ENCODE measurements around the gene HSP90B1.

The HSP90B1 gene

DNA sequence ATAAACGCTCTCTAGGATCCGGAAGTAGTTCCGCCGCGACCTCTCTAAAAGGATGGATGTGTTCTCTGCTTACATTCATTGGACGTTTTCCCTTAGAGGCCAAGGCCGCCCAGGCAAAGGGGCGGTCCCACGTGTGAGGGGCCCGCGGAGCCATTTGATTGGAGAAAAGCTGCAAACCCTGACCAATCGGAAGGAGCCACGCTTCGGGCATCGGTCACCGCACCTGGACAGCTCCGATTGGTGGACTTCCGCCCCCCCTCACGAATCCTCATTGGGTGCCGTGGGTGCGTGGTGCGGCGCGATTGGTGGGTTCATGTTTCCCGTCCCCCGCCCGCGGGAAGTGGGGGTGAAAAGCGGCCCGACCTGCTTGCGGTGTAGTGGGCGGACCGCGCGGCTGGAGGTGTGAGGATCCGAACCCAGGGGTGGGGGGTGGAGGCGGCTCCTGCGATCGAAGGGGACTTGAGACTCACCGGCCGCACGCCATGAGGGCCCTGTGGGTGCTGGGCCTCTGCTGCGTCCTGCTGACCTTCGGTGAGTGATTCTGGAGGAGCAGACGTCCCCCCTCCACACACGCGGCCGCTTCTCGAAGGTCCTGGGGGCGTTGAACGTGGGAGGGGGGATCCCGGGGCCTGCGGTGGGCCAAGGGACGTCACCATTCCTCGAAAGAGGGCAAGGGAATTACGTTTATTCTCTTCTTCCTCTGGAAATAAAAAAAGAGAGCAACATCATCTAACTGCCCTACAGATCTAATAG lies at the start of gene HSP90B1:
Gene HSP90B1 (plus strand): TSS at position 377 of the 753 bp plus-strand sequence. CDS start 106 bp downstream, at position 483.
- peak; percentile 100 for DNase-seq (ENCODE audit: low read depth)

DNA sequence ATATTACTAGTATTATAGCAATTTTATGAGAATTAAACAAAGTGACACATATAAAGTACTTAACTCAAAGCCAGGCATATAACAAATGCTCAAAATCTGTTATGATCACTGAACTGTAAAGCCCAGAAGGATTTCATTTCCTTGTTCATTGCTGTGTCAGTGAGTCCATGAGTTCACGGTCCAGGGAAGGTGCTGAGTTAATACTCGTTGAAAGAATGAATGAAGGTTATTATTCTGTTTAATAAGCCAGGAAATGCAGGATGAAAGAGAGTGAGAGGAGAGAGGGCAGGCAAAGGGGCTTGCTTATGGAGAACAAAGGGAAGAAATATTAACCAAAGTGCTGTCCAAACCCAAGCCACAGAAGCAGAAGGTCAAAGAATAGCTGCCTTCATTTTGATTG lies 48.9 kb upstream of the HSP90B1 start:
- DNase-seq (ENCODE audit: low read depth): no peak

- no peak for DNase-seq (ENCODE audit: low read depth)
These were observed 47.2 kb upstream of the HSP90B1 start for GRCh38 chr12:103882861-103883596.

GRCh38 chr12:103883908-103884307 lies 46.3 kb upstream of the HSP90B1 start:
- no peak for DNase-seq (ENCODE audit: low read depth)

DNA sequence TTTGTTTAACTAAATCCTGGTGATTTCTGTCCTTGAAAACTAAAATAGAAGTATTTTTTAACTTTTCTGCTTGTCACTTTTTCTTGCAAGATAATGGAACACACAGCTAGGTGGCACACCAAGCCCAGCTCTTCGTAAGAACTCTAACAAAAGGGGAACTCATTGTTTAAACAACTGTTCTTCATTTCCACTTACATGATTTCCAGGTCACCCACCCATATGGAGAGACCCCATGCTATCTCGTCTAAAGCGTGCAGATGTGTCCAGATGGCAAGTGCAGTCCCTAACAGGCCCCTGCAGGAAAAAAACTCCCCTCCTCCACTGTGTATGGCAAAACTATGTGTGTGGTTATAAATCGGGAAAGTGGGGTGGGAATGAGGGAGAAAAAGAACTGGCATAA lies 45.9 kb upstream of the HSP90B1 start:
- DNase-seq (ENCODE audit: low read depth): peak; percentile 29

GRCh38 chr12:103886195-103886797 lies 43.9 kb upstream of the HSP90B1 start:
- no peak for DNase-seq (ENCODE audit: low read depth)

- DNase-seq (ENCODE audit: low read depth): no peak
These were observed 42.5 kb upstream of the HSP90B1 start for GRCh38 chr12:103887738-103888137.

DNA sequence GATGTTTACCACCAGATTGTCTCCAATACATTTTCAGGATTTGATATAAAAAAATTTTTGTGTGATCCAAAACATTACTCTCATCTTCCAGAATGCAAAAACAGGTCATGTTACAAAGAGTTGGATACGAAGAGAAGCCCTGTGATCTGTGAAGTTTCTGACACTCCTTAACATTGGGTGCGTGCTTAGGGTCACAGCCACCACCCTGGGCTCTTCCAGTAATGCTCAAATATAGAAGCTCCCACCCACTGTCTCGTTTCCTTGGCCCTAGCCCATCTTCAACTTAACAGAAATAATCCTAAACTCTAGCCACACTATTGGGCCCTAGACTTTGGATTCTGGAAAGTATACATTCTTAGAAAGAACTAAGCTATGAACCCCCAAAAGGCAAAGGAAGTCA lies 32.9 kb upstream of the HSP90B1 start:
- no peak for DNase-seq (ENCODE audit: low read depth)

- DNase-seq (ENCODE audit: low read depth): no peak
These were observed 28.6 kb upstream of the HSP90B1 start for GRCh38 chr12:103901518-103902173.

GRCh38 chr12:103903993-103904392 lies 26.2 kb upstream of the HSP90B1 start:
- DNase-seq (ENCODE audit: low read depth): no peak

GRCh38 chr12:103905730-103906349 lies 24.4 kb upstream of the HSP90B1 start:
- DNase-seq (ENCODE audit: low read depth): no peak

- DNase-seq (ENCODE audit: low read depth): no peak
These were observed 22.0 kb upstream of the HSP90B1 start for GRCh38 chr12:103908246-103908541.

- DNase-seq (ENCODE audit: low read depth): no peak
These were observed 21.3 kb upstream of the HSP90B1 start for GRCh38 chr12:103908877-103909276.

- DNase-seq (ENCODE audit: low read depth): no peak
These were observed 20.4 kb upstream of the HSP90B1 start for GRCh38 chr12:103909811-103910210.

DNA sequence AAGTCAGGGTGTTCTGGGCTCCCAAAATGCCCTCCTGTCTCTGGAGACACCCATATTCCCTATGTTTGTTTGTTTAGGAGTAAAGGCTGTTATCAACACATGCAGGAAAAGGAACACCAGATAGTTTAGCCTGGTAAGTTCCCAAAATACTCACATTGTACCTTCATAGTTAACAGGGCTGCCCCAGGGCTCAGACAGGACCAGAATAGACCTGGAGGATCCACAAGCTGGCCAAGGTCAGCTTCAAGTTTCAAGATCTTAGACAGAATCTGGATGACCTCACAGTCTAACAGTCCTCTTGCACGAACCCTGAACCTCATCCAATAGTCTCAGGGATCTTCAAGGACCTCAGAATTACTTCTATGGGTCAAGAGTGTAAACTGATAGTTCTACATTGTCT lies 18.1 kb upstream of the HSP90B1 start:
- DNase-seq (ENCODE audit: low read depth): no peak

GRCh38 chr12:103913100-103913499 lies 17.1 kb upstream of the HSP90B1 start:
- DNase-seq (ENCODE audit: low read depth): no peak

DNA sequence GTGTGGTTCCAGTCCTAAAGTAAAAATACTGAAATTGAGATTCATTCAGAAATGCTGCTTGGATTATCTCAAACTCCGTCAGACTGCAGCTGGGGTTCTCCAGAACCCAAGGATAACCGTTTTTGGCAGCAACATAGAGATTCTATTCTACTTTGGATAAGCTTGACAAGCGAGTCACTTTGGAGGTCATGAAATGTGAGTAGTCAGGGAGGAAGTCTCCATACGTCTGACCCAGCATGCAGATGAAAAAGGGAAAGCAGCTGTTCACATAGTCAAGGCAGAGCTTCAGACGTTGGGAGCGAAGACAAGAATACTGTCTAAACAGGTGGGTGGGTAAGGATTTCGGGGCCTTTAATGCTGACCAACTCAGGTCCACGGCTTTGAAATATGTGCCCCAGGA lies 14.9 kb upstream of the HSP90B1 start:
- DNase-seq (ENCODE audit: low read depth): no peak

DNA sequence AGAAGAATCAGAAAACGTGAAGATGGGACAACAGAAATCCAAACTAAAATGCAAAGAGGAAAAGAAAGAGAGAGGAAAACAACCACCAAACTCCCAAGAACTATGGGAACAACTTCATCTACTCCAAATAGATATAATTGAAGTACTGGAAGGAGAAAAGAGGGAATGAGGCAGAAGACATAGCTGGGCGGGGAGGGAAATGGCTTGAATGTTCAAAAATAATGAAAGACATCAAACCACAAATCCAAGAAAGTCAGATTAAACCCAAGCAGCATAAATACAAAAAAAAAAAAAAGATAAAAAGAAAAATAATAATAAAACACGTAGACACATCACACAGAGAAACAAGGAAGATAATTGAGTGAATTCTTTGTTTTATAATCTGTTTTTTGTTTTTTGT lies 12.3 kb upstream of the HSP90B1 start:
- DNase-seq (ENCODE audit: low read depth): no peak

DNA sequence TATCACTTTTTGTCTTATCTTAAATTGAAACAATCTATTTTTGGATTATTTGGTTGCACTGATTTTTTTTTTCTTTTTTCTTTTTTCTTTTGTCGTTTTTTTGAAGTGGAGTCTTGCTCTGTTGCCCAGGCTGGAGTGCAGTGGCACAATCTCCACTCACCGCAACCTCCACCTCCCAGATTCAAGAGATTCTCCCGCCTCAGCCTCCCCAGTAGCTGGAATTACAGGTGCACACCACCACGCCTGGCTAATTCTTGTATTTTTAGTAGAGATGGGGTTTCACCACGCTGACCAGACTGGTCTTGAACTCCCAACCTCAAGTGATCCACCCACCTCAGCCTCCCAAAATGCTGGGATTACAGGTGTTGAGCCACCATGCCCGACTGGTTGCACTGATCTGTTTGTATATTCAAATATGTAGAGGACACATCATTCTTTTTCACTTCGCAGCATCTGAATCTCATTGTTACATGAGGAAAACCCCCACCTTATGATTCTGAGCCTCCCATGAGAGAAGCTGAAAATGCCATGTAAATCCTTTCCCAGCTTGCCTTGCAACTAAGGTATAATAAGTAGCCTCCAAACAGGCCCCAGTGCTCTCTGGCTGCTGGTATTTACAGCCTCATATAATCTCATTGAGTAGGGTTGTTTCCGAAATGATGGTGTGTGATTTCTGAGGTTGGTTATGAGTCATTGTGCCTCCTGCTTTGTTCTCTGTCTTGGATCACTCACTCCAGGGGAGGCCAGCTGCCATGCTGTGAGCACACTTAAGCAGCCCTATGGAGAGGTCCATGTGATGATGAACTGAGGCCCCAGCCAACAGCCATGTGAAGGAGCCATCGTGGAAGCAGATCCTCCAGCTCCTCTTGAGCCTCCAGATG lies 5.2 kb upstream of the HSP90B1 start:
- peak; percentile 14 for DNase-seq (ENCODE audit: low read depth)

- peak; percentile 9 for DNase-seq (ENCODE audit: low read depth)
These were observed 1.5 kb upstream of the HSP90B1 start for GRCh38 chr12:103928682-103929045.

DNA sequence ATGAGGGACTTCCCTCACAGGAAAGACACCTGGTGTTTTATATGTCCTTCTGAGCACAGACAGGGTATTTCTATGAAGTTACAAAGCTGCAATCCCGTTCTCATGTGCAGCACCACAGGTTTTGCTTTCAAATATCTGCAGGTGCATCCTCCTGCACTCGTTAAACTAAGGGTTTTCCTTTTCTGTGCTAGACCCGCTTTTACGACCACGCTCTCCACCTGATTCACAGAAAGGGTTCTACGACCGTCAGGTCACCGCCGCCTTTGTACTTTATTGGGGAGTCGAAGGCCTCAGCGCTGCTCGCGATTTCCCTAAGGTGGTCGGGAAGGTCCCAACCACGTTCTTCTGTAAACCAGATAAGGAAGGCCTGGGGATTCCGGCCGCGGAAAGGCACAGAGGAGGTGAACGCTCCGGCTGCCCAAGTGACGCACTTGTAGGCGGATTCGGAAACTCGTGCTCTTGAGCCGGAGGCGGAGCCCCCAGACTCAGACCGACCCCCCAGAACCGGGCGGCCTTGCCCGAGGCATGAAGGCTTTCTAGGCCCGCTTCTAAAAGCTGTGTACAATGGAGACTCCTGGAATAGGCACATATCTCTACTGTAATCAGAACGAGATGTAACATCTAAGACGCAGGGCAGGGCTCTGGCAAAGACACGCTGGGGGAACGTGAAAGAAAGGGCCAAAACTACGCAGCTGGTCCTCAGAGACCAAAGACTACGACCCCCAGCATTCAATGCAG lies 995 bp upstream of the HSP90B1 start:
- peak; percentile 79 for DNase-seq (ENCODE audit: low read depth)

Measured in stimulated activated CD4-positive, alpha-beta T cell treated with anti-CD3 and anti-CD28 coated beads, Interleukin-2, amount 100 ng/mL, for 4 hours (primary cell).